MG63 (cell line): ENCODE data around the gene FAM24B. TPM values are rescaled to one million over a fixed set of nuclear protein-coding genes. Genes with fewer than 3 reads are reported as not detected.
"Not testable (repeated sequence)": the region's sequence is repeated elsewhere in the genome, so short reads cannot be mapped to it uniquely, and the experiment has no call there.

Source experiments
- DNase-seq: peaks from one replicate; pipeline ENCODE4 v3.0.0-alpha.2; 2020
- H3K27me3 ChIP-seq: fragments of 250-450 bp; sonication (Bioruptor Pico); 2 replicates; pipeline ENCODE4 v1.5.1; 2020; ENCODE audit warnings: mild to moderate bottlenecking, moderate library complexity
- H3K36me3 ChIP-seq: fragments of 250-450 bp; sonication (Bioruptor Pico); 2 replicates; pipeline ENCODE4 v1.5.1; 2020; ENCODE audit warnings: mild to moderate bottlenecking, moderate library complexity
- H3K4me3 ChIP-seq: fragments of 250-450 bp; sonication (Bioruptor Pico); 2 replicates; pipeline ENCODE4 v1.5.1; 2020; ENCODE audit warnings: mild to moderate bottlenecking, moderate library complexity
- H3K9me3 ChIP-seq: fragments of 250-450 bp; sonication (Bioruptor Pico); 2 replicates; pipeline ENCODE4 v1.5.1; 2020; ENCODE audit warnings: mild to moderate bottlenecking, moderate library complexity
- total RNA-seq: library from RNA; depleted of rRNA; stranded (reverse); fragments of >200 nt; shearing (Covaris generic); gene quantifications from 2 replicates; pipeline ENCODE4 v1.2.3, GENCODE V29; 2014; ENCODE audit warnings: low replicate concordance; rRNA removed

Gene FAM24B, protein sequence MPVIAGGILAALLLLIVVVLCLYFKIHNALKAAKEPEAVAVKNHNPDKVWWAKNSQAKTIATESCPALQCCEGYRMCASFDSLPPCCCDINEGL
- 0.72 TPM in 1 of 2 replicates, not detected in the other for total RNA-seq

DNA sequence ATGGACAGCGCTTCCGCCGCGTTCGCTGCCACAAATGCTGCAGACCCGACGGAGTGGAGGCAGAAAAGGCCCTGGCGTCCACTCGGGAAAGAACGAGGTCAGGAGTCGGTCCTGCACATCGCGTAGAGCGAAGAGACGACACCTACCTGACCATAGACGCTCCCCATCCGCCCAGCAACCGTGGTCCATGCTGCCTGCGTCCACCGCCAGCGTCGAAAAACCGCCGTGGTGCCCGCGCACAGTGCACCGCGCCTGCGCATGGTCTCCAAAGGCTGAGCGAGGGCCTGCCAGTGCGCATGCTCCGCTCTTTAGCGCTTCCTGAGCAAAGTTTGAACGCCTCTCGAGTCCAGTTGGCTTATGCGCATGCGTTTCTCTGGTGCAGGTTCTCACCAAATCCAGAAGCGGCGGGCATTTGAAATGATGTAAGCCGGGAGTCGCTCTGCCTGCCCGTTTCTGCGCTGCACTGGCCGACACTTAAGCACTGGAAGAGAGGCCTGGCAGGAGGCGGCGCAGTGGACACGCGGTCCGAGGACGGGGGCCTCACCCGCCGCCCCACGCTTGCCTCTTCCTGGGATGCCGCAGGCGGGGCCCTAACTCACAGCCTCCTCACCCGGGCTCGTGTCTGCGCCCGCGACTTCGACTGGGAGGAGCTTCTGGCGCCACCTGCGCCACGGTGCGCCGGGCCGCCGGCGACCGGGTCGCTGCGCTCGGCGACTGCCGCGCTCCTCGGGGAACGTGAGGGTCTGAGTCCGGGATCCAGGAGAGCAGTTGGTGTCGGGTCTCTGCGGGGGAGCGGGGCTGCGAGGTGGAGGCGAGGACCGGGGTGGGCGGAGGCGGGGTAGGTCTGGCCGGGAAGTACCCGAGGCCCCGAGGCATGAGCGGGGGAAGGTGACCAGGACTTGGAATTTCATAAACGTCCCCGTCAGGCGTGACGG, at the start of gene FAM24B:
TSS of gene FAM24B (minus strand) at position 243 of the 935 bp plus-strand sequence. CDS start 29,066 bp downstream, outside the sequence.
- H3K36me3 ChIP-seq, result peaks cover 47% of the 10 kb centered on the region
- no peaks in the 10 kb centered on the region for H3K9me3 ChIP-seq
- H3K4me3 ChIP-seq, result peak within 1 kb of the TSS; percentile 72
- DNase-seq, result peak; percentile 95
- no peaks in the 10 kb centered on the region for H3K27me3 ChIP-seq

DNA sequence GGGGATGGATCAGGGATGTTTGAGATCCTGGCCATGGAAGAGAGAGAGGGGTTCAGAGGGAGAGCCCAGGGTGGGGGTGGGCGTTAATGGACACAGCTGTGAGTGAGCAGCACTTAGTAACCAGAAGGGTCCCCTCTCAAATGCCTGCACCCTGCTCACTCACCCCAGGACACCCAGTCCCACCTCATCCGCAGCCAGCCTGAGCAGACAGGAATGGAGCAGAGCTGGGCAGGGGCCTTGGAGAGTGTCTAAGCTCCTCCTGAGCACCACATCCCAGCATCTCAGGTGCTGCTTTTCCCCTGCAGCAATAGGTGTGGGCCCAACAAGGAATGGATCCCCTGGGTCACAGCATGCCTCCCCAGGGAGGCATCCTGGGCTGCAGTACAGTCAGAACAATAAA, 36.3 kb upstream of the FAM24B start:
- Histone ChIP-seq H3K4me3 (no peak overlapping the region), H3K27me3 (no peaks in the 10 kb centered on the region), H3K36me3 (no peaks in the 10 kb centered on the region), H3K9me3 (no peaks in the 10 kb centered on the region)
- no peak for DNase-seq

DNA sequence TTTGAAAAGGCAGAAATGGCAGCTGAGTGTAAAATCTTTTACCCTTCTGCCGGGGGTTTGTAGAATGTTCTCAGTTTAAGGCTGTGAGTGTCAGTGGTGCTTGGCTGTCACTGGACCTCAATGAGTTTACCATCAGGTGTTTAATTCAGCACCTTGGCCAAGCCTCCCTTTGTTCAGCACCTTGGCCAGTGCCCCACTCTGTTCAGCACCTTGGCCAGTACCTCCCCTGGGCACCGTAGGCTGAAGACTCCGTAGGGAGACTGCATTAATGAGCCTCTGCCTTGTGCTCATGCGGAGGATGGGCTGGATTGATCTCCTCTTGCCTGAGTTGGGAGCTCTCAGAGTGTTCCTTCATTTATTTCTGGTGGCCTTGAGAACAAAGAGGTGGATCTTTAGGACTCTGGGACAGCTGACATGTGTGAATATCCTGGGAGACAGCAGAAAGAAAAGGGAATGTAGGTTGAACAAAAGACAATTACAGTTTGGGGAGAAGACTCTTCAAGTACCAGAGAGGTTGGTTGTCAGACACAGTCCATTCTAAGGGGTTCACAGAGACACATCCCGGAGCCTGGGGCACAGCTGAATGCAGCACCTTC, 32.6 kb upstream of the FAM24B start:
- DNase-seq, result peak; percentile 22
- Histone ChIP-seq H3K27me3 (no peaks in the 10 kb centered on the region), H3K4me3 (no peak overlapping the region), H3K9me3 (no peaks in the 10 kb centered on the region), H3K36me3 (no peaks in the 10 kb centered on the region)

DNA sequence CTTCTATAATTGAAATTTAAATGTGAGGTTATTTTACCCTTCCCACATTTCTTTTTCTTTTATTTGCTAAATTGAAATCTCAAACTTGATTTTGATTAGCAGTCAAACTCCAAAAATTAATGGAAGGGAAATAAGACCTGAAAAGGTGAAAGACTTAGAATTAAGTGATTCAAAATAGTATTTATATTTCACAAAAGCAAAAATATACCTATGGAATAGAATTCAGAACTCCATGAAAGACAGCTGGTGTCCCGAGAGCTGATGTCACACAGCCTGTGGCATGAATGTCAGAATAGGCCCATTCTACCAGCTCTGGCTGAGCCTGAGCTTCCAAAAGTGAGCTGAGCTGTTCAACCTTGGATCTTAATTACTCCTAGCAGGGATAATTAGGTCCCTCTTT, 30.9 kb upstream of the FAM24B start, which contains the start of gene FAM24A:
TSS of gene FAM24A (plus strand) at position 301 of the 400 bp plus-strand sequence. CDS start 1,025 bp downstream, outside the sequence.
- Histone ChIP-seq H3K4me3 (no peak within 1 kb of the TSS), H3K9me3 (no peaks in the 10 kb centered on the region), H3K36me3 (no peaks in the 10 kb centered on the region), H3K27me3 (no peaks in the 10 kb centered on the region; the same call in 1 of the 2 replicates)
- no peak for DNase-seq

DNA sequence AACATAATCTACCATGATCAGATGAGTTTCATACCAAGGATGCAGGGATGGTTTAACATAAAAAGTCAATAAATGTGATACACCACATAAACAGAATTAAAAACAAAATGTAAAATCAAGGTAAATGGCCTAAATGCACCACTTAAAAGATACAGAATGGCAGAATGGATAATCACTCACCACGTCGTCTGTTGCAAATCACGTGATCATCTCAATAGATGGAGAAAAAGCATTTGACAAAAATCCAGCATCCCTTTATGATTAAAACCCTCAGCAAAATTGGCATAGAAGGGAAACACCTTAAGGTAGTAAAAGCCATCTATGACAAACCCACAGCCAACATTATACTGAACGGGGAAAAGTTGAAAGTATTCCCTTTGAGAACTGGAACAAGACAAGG, 24.5 kb upstream of the FAM24B start:
- not testable (repeated sequence) for H3K9me3 ChIP-seq, H3K4me3 ChIP-seq, H3K36me3 ChIP-seq, DNase-seq, H3K27me3 ChIP-seq

DNA sequence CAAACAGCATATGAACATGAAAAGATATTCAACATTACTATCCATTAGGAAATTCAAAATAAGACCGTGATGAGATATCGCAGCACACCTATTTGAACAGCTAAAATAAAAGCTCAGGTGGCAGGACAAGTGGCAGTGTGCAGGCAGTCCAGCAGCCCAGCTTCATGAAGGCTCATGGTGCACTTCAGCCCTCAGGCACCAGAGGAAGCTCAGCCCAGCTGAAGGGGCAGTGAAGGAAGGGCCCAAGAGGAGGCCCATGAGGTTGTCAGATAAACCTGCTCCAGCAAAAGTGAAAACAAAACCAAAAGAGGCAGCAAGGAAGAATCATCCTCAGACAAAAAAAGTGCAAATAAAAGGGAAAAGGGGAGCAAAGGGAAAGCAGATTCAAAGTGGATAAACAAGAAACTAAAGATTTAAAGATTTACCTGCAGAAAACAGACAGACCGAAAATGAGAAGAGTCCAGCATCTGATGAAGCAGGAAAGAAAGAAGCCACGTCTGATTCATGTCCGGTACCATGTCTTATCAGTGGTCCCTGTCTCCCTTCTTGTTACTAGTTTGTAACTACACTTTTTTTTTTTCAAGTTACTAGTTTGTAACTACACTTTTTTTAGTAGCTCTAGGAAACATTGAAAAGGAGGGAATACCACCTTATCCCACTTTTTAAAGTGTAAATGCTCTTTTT, 15.0 kb upstream of the FAM24B start:
- Histone ChIP-seq H3K4me3 (no peak overlapping the region), H3K9me3 (no peaks in the 10 kb centered on the region), H3K36me3 (no peaks in the 10 kb centered on the region), H3K27me3 (no peaks in the 10 kb centered on the region)
- no peak for DNase-seq

DNA sequence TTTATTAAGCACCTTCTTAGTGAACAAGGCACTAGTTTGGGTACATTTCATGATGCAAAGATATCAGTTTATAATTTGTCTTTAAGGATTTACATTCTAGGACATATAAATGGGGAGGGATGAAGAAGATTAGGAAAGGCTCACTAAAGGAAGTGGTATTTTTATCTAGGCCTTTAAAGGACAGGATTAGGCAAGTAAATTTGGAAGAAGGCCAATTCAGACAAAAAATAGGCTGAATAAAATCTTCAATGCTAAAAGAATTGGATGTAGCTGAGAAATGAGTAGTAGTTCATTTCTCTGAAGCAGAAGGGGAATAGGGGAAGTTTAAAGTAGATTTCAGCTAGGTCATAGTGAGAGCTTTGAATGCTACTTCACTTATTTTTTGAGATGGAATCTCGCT, 4.8 kb upstream of the FAM24B start:
- no peak for DNase-seq
- H3K4me3 ChIP-seq, result no peak overlapping the region
- H3K36me3 ChIP-seq, result peaks cover 11% of the 10 kb centered on the region; the same call in 1 of the 2 replicates
- H3K9me3 ChIP-seq, result no peaks in the 10 kb centered on the region
- no peaks in the 10 kb centered on the region for H3K27me3 ChIP-seq

DNA sequence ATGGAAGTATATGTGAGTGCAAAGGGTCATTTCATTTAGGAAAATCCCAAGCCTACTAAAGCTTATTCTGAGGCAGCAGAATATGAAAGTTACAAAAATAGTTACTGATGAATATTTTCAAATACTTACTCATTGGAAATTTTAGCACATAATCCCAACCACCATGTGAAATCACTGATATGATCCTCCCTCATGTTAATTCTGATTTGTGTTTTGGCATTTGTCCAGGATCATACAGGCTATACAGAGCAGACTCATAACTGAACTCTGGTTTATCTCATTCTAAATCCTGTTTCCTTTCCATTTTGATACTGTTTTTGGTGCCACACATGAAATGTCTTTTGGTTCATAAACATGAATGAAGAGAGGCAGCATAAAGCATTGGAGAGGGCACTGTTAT, 3.4 kb upstream of the FAM24B start:
- H3K4me3 ChIP-seq, result no peak overlapping the region
- no peaks in the 10 kb centered on the region for H3K27me3 ChIP-seq
- no peak for DNase-seq
- peaks cover 18% of the 10 kb centered on the region for H3K36me3 ChIP-seq
- no peaks in the 10 kb centered on the region for H3K9me3 ChIP-seq

DNA sequence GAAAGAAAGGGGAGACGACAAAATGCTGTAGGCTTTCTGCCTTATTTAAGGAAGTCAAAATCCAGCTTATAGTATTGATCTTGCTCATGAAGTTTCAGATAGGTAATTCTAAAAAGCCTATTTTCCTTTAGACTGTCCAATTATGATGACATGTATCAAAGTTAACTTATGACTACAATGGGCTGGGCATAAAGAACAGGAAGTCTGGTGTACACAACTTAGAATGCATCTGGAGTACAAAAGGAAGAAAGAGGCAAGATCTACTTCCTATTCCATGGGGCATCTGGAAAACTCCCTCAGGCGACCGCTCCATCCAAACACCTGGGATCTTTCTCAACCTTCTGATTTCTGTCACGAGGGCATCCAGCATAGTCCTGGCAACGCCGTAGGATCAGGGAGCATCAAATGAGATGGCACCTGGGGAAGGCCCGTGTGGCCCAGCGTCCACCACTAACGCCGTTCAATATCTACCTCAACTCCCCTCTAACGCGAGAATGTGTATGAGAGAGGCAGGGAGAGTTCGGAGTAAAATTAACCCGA, 512 bp downstream of the FAM24B start:
- Histone ChIP-seq H3K9me3 (no peaks in the 10 kb centered on the region), H3K4me3 (peak overlapping the region; percentile 72), H3K36me3 (peaks cover 52% of the 10 kb centered on the region), H3K27me3 (no peaks in the 10 kb centered on the region)
- DNase-seq, result no peak

DNA sequence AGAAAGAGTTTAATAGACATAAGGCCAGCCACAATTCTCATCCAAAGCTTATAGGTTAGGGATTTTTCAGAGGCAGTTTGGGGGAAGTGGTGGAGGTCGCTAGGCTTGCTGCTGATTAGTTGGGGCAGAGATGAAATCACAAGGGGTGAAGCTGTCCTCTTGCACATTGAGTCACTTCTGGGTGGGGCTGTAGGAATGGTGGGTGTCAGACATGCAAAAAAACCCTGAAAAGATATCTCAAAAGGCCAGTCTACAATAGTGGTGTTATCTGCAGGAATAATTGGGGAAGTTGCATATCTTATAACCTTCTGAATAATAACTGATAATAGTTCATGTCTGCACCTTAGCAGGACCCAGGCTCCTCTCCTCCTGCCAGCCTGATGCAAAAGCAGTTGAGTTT, 2.1 kb downstream of the FAM24B start:
- no peaks in the 10 kb centered on the region for H3K9me3 ChIP-seq
- no peaks in the 10 kb centered on the region for H3K27me3 ChIP-seq
- no peak for DNase-seq
- H3K4me3 ChIP-seq, result no peak overlapping the region
- H3K36me3 ChIP-seq, result peaks cover 61% of the 10 kb centered on the region

DNA sequence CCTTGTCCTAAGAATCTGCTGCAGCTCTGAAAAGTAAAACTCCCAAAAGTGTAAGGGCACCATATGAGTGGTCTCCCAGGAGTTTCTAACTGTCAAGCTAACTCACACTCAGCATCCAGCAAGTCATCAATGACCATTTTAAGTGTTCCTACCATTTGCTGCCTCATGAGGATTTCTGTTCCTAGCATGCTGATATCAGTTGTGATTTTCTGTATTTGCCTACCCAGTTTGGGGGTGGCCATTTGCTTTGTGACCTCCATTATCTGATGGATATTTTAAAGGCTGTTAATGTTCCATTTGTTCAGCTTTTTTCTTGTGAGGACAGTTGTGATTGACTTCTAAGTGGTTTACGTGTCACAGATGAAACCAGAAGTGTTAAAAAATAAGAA, 2.9 kb downstream of the FAM24B start:
- DNase-seq, result no peak
- H3K4me3 ChIP-seq, result no peak overlapping the region
- H3K27me3 ChIP-seq, result no peaks in the 10 kb centered on the region
- peaks cover 60% of the 10 kb centered on the region for H3K36me3 ChIP-seq
- no peaks in the 10 kb centered on the region for H3K9me3 ChIP-seq

DNA sequence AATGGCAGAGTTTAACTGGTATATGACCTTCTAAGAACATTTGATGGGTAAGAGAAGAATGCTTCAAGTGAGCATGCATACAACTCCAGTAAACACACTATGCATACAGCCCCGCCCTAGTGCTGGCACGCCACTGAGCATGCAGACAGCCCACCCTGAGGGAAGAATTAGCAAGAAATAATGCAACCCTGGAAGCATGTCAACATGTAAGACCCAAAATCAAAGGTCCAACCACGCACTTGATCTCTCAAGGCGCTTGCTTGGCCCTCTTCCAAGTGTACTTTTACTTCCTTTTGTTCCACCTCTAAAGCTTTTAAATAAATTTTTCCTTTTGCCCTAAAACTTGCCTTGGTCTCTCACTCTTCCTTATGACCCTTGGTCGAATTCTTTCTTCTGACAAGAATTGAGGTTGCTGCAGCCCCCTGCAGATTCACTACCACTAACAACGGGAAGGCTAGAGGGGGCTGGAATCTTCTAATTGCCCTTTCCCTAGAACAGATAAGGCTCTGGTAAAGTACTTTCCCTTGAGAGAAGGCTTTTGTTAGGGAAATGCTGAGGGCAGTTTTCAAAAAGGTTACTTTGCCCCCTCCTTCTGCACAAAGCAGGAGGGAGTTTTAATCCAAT, 3.4 kb downstream of the FAM24B start:
- no peaks in the 10 kb centered on the region for H3K9me3 ChIP-seq
- H3K4me3 ChIP-seq, result no peak overlapping the region
- DNase-seq, result no peak
- no peaks in the 10 kb centered on the region for H3K27me3 ChIP-seq
- peaks cover 55% of the 10 kb centered on the region for H3K36me3 ChIP-seq

DNA sequence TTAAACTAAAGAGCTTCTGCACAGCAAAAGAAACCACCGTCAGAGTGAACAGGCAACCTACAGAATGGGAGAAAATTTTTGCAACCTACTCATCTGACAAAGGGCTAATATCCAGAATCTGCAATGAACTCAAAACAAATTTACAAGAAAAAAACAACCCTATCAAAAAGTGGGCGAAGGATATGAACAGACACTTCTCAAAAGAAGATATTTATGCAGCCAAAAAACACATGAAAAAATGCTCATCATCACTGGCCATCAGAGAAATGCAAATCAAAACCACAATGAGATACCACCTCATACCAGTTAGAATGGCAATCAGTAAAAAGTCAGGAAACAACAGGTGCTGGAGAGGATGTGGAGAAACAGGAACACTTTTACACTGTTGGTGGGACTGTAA, 7.4 kb downstream of the FAM24B start:
- H3K27me3 ChIP-seq, result not testable (repeated sequence)
- H3K36me3 ChIP-seq, result peaks cover 50% of the 10 kb centered on the region

DNA sequence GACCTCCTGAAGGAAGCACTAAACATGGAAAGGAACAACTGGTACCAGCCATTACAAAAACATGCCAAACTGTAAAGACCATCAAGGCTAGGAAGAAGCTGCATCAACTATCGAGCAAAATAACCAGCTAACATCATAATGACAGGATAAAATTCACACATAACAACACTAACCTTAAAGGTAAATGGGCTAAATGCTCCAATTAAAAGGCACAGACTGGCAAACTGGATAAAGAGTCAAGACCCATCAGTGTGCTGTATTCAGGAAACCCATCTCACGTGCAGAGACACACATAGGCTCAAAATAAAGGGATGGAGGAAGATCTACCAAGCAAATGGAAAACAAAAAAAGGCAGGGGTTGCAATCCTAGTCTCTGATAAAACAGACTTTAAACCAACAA, 10.6 kb downstream of the FAM24B start:
- H3K9me3 ChIP-seq, DNase-seq, H3K4me3 ChIP-seq, H3K27me3 ChIP-seq: not testable (repeated sequence)
- peaks cover 25% of the 10 kb centered on the region for H3K36me3 ChIP-seq

More for the DNA sequence above, 7.4 kb downstream of the FAM24B start:
- H3K4me3 ChIP-seq, H3K9me3 ChIP-seq, DNase-seq: not testable (repeated sequence)

DNA sequence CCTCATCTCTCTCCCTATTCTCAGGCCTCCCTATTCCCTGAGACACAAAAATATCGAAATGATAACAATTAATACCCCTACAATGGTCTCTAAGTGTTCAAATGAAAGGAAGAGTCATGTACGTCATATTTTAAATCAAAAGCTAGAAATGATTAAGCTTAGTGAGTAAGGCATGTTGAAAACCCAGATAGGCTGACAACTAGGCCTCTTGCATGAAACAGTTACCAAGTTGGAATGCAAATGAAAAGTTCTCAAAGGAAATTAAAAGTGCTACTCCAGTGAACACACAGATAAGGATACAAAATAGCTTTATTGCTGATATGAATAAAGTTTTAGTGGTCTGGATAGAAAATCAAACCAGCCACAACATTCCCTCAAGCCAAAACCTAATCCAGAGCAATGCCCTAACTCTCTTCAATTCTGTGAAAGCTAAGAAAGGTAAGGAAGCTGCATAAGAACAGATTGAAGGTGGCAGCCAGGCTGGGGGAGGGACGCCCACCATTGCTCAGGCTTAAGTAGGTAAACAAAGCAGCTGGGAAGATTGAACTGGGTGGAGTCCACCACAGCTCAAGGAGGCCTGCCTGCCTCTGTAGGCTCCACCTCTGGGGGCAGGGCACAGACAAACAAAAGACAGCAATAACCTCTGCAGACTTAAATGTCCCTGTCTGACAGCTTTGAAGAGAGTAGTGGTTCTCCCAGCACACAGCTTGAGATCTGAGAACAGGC, 12.5 kb downstream of the FAM24B start:
- H3K27me3 ChIP-seq, H3K9me3 ChIP-seq, H3K4me3 ChIP-seq, DNase-seq: not testable (repeated sequence)
- peaks cover 19% of the 10 kb centered on the region for H3K36me3 ChIP-seq

DNA sequence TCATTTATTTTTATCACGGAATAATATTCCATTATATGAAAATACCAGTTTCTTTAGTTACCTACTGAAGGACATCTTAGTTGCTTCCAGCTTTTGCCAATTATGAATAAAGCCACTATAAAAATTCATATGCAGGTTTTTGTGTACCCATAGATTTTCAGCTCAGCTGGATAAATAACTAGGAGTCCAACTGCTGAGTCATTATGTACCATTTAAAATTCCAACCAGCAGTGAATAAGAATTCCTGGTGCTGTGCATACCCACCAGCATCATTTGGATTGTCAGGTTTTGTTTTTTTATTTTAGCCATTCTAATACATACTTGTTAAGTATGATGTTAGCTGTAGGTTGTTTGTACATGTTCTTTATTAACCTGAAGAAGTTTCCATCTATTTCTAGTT, 14.5 kb downstream of the FAM24B start:
- DNase-seq, result no peak
- Histone ChIP-seq H3K4me3 (no peak overlapping the region), H3K36me3 (peaks cover 21% of the 10 kb centered on the region), H3K27me3 (no peaks in the 10 kb centered on the region), H3K9me3 (peaks cover 5% of the 10 kb centered on the region; the same call in 1 of the 2 replicates)
